ENCODE measurements around the gene COLQ.

DNA sequence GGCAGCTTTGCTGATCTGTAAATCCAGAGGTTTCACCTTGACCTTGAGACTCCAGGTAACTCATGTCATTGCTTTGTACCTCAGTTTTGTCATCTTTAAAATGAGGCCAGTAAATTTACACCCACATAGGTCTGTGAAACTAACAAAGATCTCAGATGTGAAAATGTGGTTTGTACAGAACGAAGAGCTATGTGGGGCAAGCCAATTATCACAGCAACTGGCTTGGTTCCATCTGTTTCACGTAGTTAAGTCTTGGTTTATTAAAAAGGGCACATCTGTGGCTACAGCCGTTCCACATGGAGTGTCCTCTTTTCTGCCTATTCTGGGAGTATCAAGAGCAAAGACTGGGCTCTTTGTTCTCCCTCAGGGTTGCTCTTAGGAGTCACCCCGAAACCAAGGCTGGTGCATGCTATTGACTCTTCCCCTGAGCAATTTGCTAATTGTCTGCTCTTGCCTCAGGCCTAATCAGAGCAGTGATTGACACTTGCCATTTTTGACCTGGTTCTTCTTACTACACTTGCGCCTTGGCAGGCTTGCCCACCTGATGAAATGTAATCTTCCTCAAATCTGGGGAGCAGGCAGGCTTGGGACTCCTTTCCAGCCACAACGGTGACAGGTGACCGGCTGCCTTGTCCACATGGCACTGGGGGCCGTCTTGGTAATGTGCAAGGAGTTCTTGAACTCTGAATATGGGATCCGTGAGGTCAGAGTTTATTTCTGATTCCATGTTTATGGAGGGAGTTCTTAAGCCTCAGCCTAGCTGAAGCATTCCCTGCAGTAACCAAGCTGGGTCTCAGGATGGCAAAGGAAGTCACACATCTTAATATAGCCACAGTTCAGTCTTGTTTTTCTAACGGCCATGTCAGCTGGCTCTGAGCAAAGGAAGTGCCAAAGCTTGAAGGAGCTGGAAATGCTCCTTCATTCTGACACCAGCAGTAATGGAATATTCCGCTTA, 54.0 kb downstream of the COLQ start:
- TF ChIP-seq, protein P1, sequence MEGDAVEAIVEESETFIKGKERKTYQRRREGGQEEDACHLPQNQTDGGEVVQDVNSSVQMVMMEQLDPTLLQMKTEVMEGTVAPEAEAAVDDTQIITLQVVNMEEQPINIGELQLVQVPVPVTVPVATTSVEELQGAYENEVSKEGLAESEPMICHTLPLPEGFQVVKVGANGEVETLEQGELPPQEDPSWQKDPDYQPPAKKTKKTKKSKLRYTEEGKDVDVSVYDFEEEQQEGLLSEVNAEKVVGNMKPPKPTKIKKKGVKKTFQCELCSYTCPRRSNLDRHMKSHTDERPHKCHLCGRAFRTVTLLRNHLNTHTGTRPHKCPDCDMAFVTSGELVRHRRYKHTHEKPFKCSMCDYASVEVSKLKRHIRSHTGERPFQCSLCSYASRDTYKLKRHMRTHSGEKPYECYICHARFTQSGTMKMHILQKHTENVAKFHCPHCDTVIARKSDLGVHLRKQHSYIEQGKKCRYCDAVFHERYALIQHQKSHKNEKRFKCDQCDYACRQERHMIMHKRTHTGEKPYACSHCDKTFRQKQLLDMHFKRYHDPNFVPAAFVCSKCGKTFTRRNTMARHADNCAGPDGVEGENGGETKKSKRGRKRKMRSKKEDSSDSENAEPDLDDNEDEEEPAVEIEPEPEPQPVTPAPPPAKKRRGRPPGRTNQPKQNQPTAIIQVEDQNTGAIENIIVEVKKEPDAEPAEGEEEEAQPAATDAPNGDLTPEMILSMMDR (IDR thresholded peaks at IDR 0.05 in 8 of 11, conservative IDR thresholded peaks at IDR 0.05 in 3 of 11): no peak
- TF ChIP-seq POLR2AphosphoS5 (IDR thresholded peaks at IDR 0.05) (no peak), POLR2A (IDR thresholded peaks at IDR 0.05) (no peak)

All from spleen (tissue), 7 donors.